Measurements from ENCODE around the gene CBX2. TPM values are rescaled to one million over a fixed set of nuclear protein-coding genes. Genes with fewer than 3 reads are reported as not detected.
A peak's percentile ranks its signal among the peaks of the same experiment; 100 is the strongest.

Gene CBX2
- total RNA-seq, 1 experiment from 2014 or later: 79.4 TPM

- Mint-ChIP-seq H3K4me1 (peaks cover 34 to 53% of the 10 kb centered on the region in 2 experiments), H3K4me3 (peak within 1 kb of the TSS; percentile 68 to 83), H3K36me3 (ENCODE audit: insufficient read depth in 1 of 3, low read depth in 3 of 3) (peaks cover 0 to 1% (median 0%) of the 10 kb centered on the region in 3 experiments; a peak in 1 of 7 replicates), H3K27me3 (ENCODE audit: low read depth) (peaks cover 92% of the 10 kb centered on the region), H3K9me3 (peaks cover 2 to 12% of the 10 kb centered on the region in 2 experiments; a peak in 4 of 5 replicates), H3K27ac (0 out of 7 replicates have a peak within 1 kb of the TSS, but pooled peaks of 1 of the 3 experiments have one; percentile 63)
- Histone ChIP-seq H3T11ph (ENCODE audit: low read length) (no peak within 1 kb of the TSS), H3K23me2 (ENCODE audit: insufficient read length, low read depth, low read length, poor library complexity, severe bottlenecking) (peaks cover 17% of the 10 kb centered on the region), H3K9me3 (ENCODE audit: control insufficient read depth, low read depth, low read length) (no peaks in the 10 kb centered on the region), H3K9ac (ENCODE audit: extremely low read depth, insufficient read length, low read length) (no peak within 1 kb of the TSS), H3K14ac (ENCODE audit: insufficient read depth, low read length) (peak within 1 kb of the TSS; percentile 94; the same call in 1 of the 2 replicates), H2BK120ac (ENCODE audit: low read depth, low read length, poor library complexity, severe bottlenecking) (no peak within 1 kb of the TSS), H4K5ac (ENCODE audit: insufficient read length, low read depth, low read length) (no peak within 1 kb of the TSS), H3K56ac (ENCODE audit: insufficient read length, low read depth, low read length) (no peak within 1 kb of the TSS), H2AFZ (ENCODE audit: low read length) (no peak within 1 kb of the TSS), H2BK5ac (ENCODE audit: insufficient read length, low read length) (no peak within 1 kb of the TSS), H3K79me1 (ENCODE audit: insufficient read depth, low read depth, low read length, poor library complexity, severe bottlenecking) (no peaks in the 10 kb centered on the region), H3K27ac (ENCODE audit: insufficient read length, low read depth, low read length) (no peak within 1 kb of the TSS), H3K18ac (ENCODE audit: insufficient read length, low read depth, low read length) (peak within 1 kb of the TSS; percentile 96), H3K4ac (ENCODE audit: low read depth, low read length) (no peak within 1 kb of the TSS), H2AK5ac (ENCODE audit: insufficient read length, low read length) (no peak within 1 kb of the TSS), H2BK20ac (ENCODE audit: low read depth, low read length, poor library complexity, severe bottlenecking) (no peak within 1 kb of the TSS), H3K23ac (ENCODE audit: insufficient read length, low read depth, low read length) (no peak within 1 kb of the TSS), H3K27me3 (ENCODE audit: insufficient read depth, low read length) (peaks cover 77% of the 10 kb centered on the region), H2BK15ac (ENCODE audit: low read depth, low read length) (no peak within 1 kb of the TSS), H4K91ac (ENCODE audit: insufficient read length, low read depth, low read length) (no peak within 1 kb of the TSS), H4K8ac (replicated peaks; ENCODE audit: insufficient read length, low read depth, low read length) (no peak within 1 kb of the TSS), H3K79me2 (ENCODE audit: insufficient read depth, low read length) (no peaks in the 10 kb centered on the region), H3K4me2 (ENCODE audit: insufficient read depth, insufficient read length, low read length) (peak within 1 kb of the TSS; percentile 52), H3K4me1 (ENCODE audit: insufficient read depth, low read length) (no peaks in the 10 kb centered on the region), H2BK12ac (ENCODE audit: insufficient read length, low read depth, low read length) (no peak within 1 kb of the TSS), H4K20me1 (ENCODE audit: control insufficient read depth, insufficient read depth, insufficient read length) (no peaks in the 10 kb centered on the region)
- DNase-seq: peak; percentile 100
- WGBS (ENCODE audit: extremely low coverage, insufficient read length, low lambda C conversion rate): no CpG with 5 or more reads among the region's 79 CpGs
- TF ChIP-seq CTCF (conservative IDR thresholded peaks at IDR 0.05): 0 out of 3 replicates have a peak, but pooled peaks have one; percentile 14
Measured at GRCh38 chr17:79796763-79797491, 19.0 kb downstream of the CBX2 start, which contains the start of gene CBX8. Gene CBX8, minus strand, starts transcription at chr17:79797077. Its CDS starts 79 bp downstream, at chr17:79796998.
